NCI-H526 treated with DMSO at 0.1 percent for 48 hours (cell line): ENCODE results near the gene CFAP210.

ENCODE experiments used
- DNase-seq: peaks from one replicate; lab custom pipeline; 2025; lab: John Stamatoyannopoulos, UW

CFAP210 gene

GRCh38 chr2:169672406-169672805 is 21.8 kb downstream of the CFAP210 start:
- no peak for DNase-seq

GRCh38 chr2:169670937-169671336 is 23.3 kb downstream of the CFAP210 start:
- DNase-seq = no peak

- no peak for DNase-seq
These were observed 24.0 kb downstream of the CFAP210 start for GRCh38 chr2:169670215-169670651.

DNA sequence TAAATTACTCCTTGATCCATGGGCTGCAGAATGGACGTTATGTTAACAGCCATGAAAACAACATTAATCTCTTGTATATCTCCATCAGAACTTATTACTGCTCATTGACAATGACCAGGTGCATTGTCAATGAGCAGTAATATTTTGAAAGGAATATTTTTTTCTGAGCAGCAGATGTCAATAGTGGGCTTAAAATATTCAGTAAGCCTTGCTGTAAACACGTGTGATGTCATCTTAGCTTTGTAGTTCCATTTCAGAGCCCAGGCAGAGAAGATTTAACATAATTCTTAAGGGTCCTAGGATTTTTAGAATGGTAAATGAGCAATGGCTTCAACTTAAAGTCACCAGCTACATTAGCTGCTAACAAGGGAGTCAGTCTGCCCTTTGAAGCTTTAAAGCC is 26.6 kb downstream of the CFAP210 start:
- no peak for DNase-seq

GRCh38 chr2:169664978-169665930 is 29.0 kb downstream of the CFAP210 start:
- no peak for DNase-seq

DNA sequence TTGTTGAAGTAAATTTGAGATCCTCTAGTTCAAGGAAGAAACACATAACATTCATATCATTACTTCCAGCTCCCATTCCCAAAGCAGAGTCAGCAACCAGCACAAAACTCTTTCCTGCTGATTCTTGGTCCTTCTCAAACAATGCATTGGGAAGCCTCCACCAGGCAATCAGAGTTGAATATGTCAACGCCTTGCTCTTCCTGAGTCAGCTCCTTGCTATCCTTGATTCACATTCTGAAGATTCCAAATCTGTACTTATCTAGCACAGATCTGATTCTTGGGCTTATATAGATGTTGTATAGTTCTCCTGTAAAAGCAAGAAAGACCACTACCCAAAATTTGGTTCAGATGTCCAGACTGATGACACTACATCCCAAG is 29.6 kb downstream of the CFAP210 start:
- no peak for DNase-seq

GRCh38 chr2:169663247-169663646 is 31.0 kb downstream of the CFAP210 start:
- DNase-seq = no peak

DNA sequence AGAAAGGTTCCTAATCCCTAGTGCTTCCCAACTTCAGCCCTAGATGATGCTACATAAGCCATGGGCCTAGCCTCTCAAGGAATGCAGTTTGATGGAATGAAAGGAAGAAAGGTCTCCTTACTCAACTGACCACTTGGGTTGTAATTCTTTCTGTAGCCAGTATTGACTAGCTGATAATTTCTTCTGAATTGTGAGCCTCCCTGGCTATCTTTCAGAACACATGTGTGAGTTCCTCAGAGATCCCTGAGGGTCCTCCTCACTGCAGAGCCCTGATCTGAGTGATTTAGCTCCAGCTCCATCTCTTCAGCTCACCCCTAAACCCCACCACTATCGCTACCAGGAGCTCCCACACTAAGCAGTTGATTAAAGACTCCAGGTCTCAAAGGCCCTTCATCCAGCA is 31.5 kb downstream of the CFAP210 start:
- no peak for DNase-seq

GRCh38 chr2:169661265-169661664 is 32.9 kb downstream of the CFAP210 start:
- DNase-seq = no peak

DNA sequence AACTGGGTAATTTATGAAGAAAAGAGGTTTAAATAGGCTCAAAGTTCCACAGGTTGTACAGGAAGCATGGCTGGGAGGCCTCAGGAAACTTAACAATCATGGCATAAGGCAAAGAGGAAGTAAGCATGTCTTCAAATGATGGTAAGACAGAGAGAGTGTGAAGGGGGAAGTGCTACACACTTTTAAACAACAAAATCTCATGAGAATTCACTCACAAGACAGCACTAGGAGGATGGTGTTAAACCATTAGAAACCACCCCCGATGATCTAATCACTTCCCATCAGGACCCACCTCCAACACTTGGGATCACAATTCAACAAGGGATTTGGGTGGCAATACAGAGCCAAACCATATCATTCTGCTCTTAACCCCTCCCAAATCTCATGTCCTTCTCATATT is 34.9 kb downstream of the CFAP210 start:
- DNase-seq = no peak

GRCh38 chr2:169658877-169659276 is 35.3 kb downstream of the CFAP210 start:
- no peak for DNase-seq

GRCh38 chr2:169656164-169656563 is 38.0 kb downstream of the CFAP210 start:
- no peak for DNase-seq

DNA sequence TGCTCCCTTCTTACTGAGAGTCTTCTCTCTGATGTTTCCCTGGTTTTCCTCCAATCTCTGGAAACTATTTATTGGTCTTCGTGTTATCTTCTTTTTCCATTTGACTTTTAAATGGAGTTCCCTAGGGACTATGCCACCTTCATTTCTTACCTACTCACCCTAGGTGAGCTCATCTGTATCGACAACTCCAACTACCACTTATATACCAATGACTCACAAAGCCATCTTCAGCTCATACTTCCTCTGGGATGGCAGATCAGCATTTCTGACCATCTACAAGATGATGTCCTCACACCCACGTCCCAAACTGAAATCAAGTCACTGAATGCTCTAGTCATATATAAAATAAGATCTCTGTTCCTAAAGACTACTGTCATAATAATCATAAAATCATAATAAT is 40.6 kb downstream of the CFAP210 start:
- DNase-seq = no peak

DNA sequence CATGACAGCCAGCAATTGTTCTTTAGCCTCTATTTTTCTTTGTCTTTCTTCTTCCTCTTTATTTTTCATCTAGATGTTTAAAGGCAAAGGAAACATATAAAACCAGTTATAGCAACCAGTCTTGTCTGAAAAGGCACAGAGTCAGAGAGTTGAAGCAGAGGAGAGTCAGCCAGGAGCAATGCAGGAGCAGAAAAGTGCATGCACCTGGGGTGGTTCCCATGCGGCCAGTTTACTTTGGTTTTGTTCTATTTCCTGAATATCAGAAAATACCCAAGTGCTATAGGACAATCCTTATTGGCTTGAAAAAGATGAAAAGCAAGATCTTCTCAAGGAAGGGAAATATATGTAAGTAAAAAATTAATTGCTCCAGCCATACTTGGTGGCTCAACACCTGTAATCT is 44.9 kb downstream of the CFAP210 start:
- DNase-seq = no peak

- DNase-seq = no peak
These were observed 46.7 kb downstream of the CFAP210 start for GRCh38 chr2:169647496-169647895.

GRCh38 chr2:169644173-169644572 is 50.0 kb downstream of the CFAP210 start:
- no peak for DNase-seq

- no peak for DNase-seq
These were observed 52.7 kb downstream of the CFAP210 start for GRCh38 chr2:169641464-169641863.

GRCh38 chr2:169640104-169640503 is 54.1 kb downstream of the CFAP210 start:
- DNase-seq = no peak

GRCh38 chr2:169637620-169638019 is 56.6 kb downstream of the CFAP210 start:
- DNase-seq = no peak

DNA sequence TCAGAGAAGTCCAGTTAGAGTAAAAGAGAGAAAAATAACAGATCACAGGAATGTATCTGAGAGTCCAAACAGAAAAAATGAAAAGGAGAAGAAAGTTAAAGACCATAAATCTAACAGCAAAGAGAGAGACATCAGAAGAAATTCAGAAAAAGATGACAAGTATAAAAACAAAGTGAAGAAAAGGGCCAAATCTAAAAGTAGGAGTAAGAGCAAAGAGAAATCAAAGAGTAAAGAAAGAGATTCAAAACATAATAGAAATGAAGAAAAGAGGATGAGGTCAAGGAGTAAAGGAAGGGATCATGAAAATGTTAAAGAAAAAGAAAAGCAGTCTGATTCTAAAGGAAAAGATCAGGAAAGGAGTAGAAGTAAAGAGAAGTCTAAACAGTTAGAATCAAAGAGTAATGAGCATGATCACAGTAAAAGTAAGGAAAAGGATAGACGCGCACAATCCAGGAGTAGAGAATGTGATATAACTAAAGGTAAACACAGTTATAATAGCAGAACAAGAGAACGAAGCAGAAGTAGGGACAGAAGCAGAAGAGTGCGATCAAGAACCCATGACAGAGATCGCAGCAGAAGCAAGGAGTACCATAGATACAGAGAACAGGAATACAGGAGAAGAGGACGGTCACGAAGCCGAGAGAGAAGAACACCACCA is 57.6 kb downstream of the CFAP210 start:
- DNase-seq = no peak

DNA sequence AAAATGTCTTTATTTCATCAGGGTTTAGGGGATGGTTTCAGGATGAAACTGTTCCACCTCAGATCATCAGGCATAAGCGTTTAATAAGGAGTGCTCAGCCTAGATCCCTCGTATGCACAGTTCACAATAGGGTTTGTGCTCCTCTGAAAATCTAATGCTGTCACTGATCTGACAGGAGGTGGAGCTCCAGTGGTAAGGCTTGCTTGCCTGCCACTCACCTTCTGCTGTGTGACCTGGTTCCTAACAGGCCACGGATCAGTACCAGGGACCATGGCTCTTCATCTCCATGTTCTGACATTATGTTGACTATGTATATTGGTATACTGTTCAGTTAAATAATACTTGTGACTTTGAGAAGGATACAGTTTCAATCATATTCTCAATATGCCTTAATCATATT is 68.4 kb downstream of the CFAP210 start:
- no peak for DNase-seq

GRCh38 chr2:169623235-169623634 is 71.0 kb downstream of the CFAP210 start:
- no peak for DNase-seq

GRCh38 chr2:169620509-169620908 is 73.7 kb downstream of the CFAP210 start:
- no peak for DNase-seq
